SK-N-MC (cell line): ENCODE results near the gene JUND.

Experiments used
- DNase-seq: peaks from one replicate; pipeline ENCODE4 v3.0.0-alpha.2; 2011; ENCODE audit warnings: low read depth, low spot score
- H3K27ac ChIP-seq: fragments of 200-600 bp; sonication (generic); 2 replicates; pipeline ENCODE4 v1.5.1; 2016; ENCODE audit warnings: mixed run types
- H3K36me3 ChIP-seq: fragments of 200-600 bp; sonication (generic); 2 replicates; pipeline ENCODE4 v1.6.1; 2017; ENCODE audit warnings: antibody characterized with exemption, low read length, mixed read lengths; ENCODE audit not compliant: insufficient read depth
- H3K4me3 ChIP-seq: fragments of 200-600 bp; sonication (generic); 2 replicates; pipeline ENCODE4 v1.5.1; 2016
- H3K9ac ChIP-seq: fragments of 200-600 bp; sonication (generic); 2 replicates; pipeline ENCODE4 v1.8.0; 2017; ENCODE audit warnings: mixed run types, mixed read lengths; ENCODE audit not compliant: insufficient read length
- H3K9me3 ChIP-seq: fragments of 200-600 bp; sonication (generic); 2 replicates; pipeline ENCODE4 v1.6.1; 2017; ENCODE audit warnings: low read depth, mild to moderate bottlenecking, antibody characterized with exemption, low read length, moderate library complexity, mixed read lengths
- EZH2 ChIP-seq: fragments of 200-600 bp; sonication (generic); IDR thresholded peaks from one replicate; pipeline ENCODE4 v1.6.1; 2017; ENCODE audit warnings: antibody characterized with exemption
- FOXP2 ChIP-seq: optimal IDR thresholded peaks from 2 replicates; pipeline ENCODE3; 2011; ENCODE audit warnings: mild to moderate bottlenecking, moderate library complexity; ENCODE audit not compliant: insufficient read depth; ENCODE audit errors: extremely low read length, control extremely low read depth
- POLR2AphosphoS5 ChIP-seq: IDR thresholded peaks from 2 replicates; pipeline ENCODE4 v1.6.1; 2012; ENCODE audit warnings: mild to moderate bottlenecking, low read depth, low read length, borderline replicate concordance

The JUND gene

DNA sequence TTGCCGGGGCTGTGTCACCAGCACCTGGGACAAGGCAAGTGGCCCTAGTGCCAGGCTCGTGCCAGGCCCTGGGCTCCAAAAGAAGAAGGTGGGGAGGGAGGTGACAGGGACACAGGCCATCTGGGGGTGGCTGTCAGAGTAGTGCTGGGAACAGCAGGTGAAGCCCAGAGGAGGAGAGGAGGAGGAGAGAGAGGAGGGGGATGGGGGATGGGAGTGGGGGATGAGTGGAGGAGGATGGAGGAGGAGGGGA, 22.7 kb upstream of the JUND start:
- no peak overlapping the region for H3K27ac ChIP-seq
- DNase-seq = no peak
- no peak for TF ChIP-seq POLR2AphosphoS5
- no peak for TF ChIP-seq EZH2
- TF ChIP-seq FOXP2 = no peak
- peaks cover 8% of the 10 kb centered on the region for H3K36me3 ChIP-seq
- H3K9me3 ChIP-seq = no peaks in the 10 kb centered on the region
- H3K9ac ChIP-seq = no peak overlapping the region
- H3K4me3 ChIP-seq = no peak overlapping the region

DNA sequence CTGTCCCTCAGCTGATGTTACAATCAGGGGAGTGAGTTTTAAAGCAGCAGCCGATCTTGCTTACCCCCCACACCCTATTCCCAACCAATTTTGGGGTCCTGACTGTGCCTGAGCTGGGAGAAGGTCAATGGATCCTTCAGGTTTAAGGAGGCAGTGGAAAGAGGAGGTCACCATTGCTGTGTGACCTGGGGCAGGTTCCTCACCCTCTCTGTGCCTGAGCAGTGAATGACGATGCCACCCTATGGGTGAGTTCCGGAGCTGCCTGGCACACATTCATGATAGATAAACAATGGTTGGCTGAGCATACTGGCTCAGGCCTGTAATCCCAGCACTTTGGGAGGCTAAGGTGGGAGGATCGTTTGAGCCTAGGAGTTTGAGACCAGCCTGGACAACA, 20.3 kb upstream of the JUND start:
- Histone ChIP-seq H3K36me3 (no peaks in the 10 kb centered on the region; the same call in 1 of the 2 replicates), H3K9me3 (no peaks in the 10 kb centered on the region), H3K4me3 (no peak overlapping the region), H3K9ac (no peak overlapping the region), H3K27ac (no peak overlapping the region)
- TF ChIP-seq EZH2 = no peak
- no peak for TF ChIP-seq POLR2AphosphoS5
- no peak for TF ChIP-seq FOXP2
- DNase-seq = no peak

DNA sequence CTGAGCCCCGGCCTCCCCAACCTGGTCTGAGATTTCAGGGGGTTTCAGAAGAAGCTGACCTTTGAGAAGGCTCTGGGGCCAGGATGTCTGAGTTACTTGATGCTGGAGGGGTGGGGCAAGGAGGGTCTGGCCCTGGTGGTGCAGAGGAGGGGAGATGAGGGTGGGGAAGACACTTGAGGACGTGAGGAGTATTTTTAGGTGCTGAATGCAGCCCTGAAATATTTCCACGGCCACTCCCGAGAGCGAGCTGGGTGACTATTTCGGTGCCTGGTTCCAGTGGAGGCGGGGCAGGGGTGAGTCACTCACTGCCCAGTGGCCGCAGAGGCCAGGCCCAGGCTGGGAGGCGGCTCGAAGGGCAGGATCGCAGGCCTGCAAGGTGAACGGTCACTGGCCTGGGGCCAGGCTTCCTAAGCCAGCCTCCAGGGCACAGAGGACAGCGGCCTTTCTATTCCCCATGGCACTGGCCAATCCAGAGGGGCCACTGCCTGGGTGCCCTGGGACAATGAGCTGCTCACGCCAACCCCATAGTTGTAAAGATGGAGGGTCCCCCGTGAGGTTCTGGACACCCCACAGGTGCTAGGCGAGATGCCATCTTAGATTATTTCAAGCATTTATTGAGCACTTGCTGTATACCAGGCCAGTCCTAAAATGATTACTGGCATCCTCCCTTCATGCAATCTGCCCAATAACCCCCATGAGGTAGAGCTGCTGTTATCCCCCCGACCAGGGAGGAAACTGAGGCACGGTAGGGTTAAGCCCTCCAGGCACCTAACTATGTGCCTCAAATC, 19.7 kb upstream of the JUND start:
- no peaks in the 10 kb centered on the region for H3K9me3 ChIP-seq
- no peak for TF ChIP-seq EZH2
- no peak for TF ChIP-seq FOXP2
- TF ChIP-seq POLR2AphosphoS5 = no peak
- no peak for DNase-seq
- H3K9ac ChIP-seq = no peak overlapping the region
- H3K4me3 ChIP-seq = no peak overlapping the region
- H3K27ac ChIP-seq = no peak overlapping the region
- H3K36me3 ChIP-seq = no peaks in the 10 kb centered on the region

DNA sequence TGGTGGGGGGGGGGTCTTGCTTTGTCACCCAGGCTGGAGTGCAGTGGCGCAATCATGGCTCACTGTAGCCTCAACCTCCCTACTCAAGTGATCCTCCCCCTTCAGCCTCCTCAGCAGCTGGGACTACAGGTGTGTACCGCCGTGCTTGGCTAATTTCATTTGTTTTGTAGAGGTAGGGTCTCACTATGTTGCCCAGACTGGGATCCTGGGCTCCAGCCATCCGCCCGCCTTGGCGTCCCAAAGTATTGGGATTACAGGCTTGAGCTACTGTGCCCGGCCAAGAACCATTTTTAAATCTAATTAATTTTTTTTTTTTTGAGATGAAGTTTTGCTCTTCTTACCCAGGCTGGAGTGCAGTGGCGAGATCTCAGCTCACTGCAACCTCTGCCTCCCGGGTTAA, 18.2 kb upstream of the JUND start:
- DNase-seq = no peak
- Histone ChIP-seq H3K27ac (no peak overlapping the region), H3K9me3 (no peaks in the 10 kb centered on the region), H3K36me3 (no peaks in the 10 kb centered on the region), H3K9ac (no peak overlapping the region), H3K4me3 (no peak overlapping the region)
- TF ChIP-seq POLR2AphosphoS5 (no peak), FOXP2 (no peak), EZH2 (no peak)

DNA sequence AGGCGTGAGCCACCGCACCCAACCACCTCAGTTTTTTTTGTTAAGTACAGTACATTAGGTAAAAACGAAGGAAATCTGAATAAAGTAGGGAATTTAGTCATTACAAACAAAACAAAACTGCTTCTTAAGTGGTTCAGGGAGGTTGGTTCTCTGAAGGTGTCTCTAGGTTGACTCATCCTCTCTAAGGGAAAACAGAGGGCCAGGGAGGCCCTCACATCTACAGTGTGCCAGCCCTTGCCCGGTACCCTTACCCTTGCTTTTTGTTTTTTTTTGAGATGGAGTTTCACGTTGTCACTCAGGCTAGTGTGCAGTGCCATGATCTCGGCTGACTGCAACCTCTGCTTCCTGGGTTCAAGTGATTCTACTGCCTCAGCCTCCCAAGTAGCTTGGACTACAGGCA, 17.2 kb upstream of the JUND start:
- no peak overlapping the region for H3K27ac ChIP-seq
- H3K4me3 ChIP-seq = no peak overlapping the region
- TF ChIP-seq POLR2AphosphoS5 (no peak), EZH2 (no peak), FOXP2 (no peak)
- no peak for DNase-seq
- no peak overlapping the region for H3K9ac ChIP-seq
- no peaks in the 10 kb centered on the region for H3K9me3 ChIP-seq
- no peaks in the 10 kb centered on the region for H3K36me3 ChIP-seq

DNA sequence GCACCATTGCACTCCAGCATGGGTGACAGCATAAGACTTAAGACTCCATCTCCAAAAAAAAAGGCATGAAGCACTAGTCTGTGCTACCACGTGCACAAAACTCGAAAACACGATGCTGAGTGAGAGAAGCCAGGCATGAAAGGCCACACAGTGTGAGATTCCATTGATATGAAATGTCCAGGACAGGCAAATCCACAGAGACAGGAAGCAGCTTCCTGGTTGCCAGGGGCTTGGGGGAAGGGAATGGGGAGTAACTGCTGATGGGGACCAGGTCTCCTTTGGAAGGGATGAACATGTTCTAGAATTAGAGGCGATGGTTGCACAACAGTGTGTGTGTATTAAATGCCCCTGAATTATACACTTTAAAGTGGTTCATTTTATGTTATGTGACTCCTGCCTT, 15.9 kb upstream of the JUND start:
- no peak for TF ChIP-seq FOXP2
- no peak for TF ChIP-seq POLR2AphosphoS5
- no peak for TF ChIP-seq EZH2
- H3K9me3 ChIP-seq = no peaks in the 10 kb centered on the region
- H3K27ac ChIP-seq = no peak overlapping the region
- no peak for DNase-seq
- no peak overlapping the region for H3K4me3 ChIP-seq
- no peak overlapping the region for H3K9ac ChIP-seq
- no peaks in the 10 kb centered on the region for H3K36me3 ChIP-seq

DNA sequence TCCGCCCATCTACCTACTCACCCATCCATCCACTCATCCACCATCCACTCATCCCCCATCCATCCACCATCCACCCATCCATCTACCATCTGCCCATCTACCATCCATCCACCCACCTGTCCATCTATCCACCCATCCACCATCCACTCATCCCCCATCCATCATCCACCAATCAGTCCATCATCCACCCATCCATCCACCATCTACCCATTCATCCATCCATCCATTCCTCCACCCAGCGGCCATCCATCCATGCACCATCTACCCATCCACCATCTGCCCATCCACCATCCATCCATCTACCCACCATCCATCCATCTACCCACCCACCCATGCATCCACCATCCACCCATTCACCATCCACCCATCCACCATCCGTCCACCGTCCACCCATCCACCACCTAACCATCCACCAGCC, 13.6 kb upstream of the JUND start:
- no peaks in the 10 kb centered on the region for H3K36me3 ChIP-seq
- no peak for DNase-seq

DNA sequence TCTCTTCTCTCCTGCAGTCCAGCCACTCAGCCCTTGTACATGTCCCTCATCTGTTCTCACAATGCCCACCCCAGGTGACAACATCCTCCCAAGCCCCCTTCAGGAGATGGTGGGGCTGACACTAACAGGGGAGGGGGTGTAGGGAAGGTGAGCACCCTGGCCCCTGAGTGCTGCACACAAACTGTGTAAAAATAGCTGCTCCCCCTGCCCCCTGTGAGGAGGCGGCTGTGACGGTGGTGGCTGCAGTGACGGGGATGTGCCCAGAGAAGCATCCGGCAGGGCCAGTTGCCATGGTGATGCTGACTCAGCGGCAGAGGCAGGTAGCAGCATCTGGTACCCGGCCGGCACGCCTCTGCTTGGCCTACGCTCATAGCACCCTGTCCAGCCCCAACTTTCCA, 13.0 kb upstream of the JUND start:
- H3K36me3 ChIP-seq = no peaks in the 10 kb centered on the region
- H3K9me3 ChIP-seq = no peaks in the 10 kb centered on the region
- no peak for DNase-seq
- H3K4me3 ChIP-seq = no peak overlapping the region
- no peak for TF ChIP-seq FOXP2
- TF ChIP-seq POLR2AphosphoS5 = no peak
- TF ChIP-seq EZH2 = no peak
- no peak overlapping the region for H3K9ac ChIP-seq
- no peak overlapping the region for H3K27ac ChIP-seq

More for the DNA sequence above, 13.6 kb upstream of the JUND start:
- Histone ChIP-seq H3K27ac (no peak overlapping the region), H3K4me3 (no peak overlapping the region), H3K9ac (no peak overlapping the region), H3K9me3 (no peaks in the 10 kb centered on the region)
- TF ChIP-seq POLR2AphosphoS5 = no peak
- no peak for TF ChIP-seq EZH2
- no peak for TF ChIP-seq FOXP2
